Adrenal gland (tissue), 5 donors: ENCODE results near the gene TECRL.

Experiments used
- POLR2A ChIP-seq, 2 donors: fragments of 450-650 bp; IDR thresholded peaks; one replicate each; pipeline ENCODE4 v1.6.1; 2017; ENCODE audit warnings: antibody characterized with exemption in 2 of 2, mild to moderate bottlenecking in 2 of 2, moderate library complexity in 1 of 2
- TF ChIP-seq, protein P1 (sequence below), 6 experiments: fragments of 450-650 bp in 4 of 6; fragments of 200-600 bp in 2 of 6; sonication (generic) in 1 of 6; IDR thresholded peaks; 1 replicate in 5 of 6; 2 replicates in 1 of 6; pipeline versions ENCODE4 v1.5.1 to v1.8.0; 2016 to 2021; ENCODE audit warnings: antibody characterized with exemption in 6 of 6, mild to moderate bottlenecking in 2 of 6, moderate library complexity in 1 of 6
- donor health status: DM: no; HTN: no; CAD: no.

DNA sequence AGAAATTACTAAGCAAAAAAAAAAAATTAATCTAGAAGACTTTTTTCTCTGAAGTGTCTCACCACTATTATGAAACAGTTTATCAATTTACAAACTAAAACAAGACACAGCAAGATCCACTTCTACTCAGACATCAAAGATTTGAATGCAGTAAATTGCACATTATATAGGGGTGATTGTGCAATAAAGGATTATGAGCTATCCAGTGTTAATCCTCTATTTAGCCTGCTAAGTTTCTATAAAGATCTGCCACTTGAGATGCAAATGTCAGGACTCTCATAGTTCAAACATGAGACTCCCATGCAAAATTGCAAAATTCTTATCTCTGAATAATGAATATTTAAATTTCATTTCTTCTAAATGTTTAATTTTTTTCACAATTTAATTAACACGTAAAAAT lies 2.2 kb downstream of the TECRL start:
- no peak for TF ChIP-seq POLR2A (IDR thresholded peaks at IDR 0.05)
- TF ChIP-seq, protein P1, sequence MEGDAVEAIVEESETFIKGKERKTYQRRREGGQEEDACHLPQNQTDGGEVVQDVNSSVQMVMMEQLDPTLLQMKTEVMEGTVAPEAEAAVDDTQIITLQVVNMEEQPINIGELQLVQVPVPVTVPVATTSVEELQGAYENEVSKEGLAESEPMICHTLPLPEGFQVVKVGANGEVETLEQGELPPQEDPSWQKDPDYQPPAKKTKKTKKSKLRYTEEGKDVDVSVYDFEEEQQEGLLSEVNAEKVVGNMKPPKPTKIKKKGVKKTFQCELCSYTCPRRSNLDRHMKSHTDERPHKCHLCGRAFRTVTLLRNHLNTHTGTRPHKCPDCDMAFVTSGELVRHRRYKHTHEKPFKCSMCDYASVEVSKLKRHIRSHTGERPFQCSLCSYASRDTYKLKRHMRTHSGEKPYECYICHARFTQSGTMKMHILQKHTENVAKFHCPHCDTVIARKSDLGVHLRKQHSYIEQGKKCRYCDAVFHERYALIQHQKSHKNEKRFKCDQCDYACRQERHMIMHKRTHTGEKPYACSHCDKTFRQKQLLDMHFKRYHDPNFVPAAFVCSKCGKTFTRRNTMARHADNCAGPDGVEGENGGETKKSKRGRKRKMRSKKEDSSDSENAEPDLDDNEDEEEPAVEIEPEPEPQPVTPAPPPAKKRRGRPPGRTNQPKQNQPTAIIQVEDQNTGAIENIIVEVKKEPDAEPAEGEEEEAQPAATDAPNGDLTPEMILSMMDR (IDR thresholded peaks at IDR 0.05), result no peak
